Gastrocnemius medialis (tissue), 4 donors: ENCODE results near the gene PID1. TPM values are rescaled to one million over a fixed set of nuclear protein-coding genes. Genes with fewer than 3 reads are reported as not detected.

Source experiments
- ATAC-seq, 2 donors: fragments of 150-250 bp; one replicate each; pipeline ENCODE4 v1.9.1; 2016
- DNase-seq, 2 donors: peaks; one replicate each; pipeline ENCODE4 v3.0.0-alpha.2; 2019
- H3K27ac ChIP-seq, 4 donors: fragments of 200-600 bp; sonication (generic); 1 replicate in 1 of 4; 2 replicates in 3 of 4; pipeline ENCODE4 v1.5.1; 2016 to 2018; ENCODE audit warnings: mild to moderate bottlenecking in 2 of 4, moderate library complexity in 1 of 4
- H3K27me3 ChIP-seq, 3 donors: fragments of 200-600 bp; sonication (generic) in 2 of 3; 1 replicate in 1 of 3; 2 replicates in 2 of 3; pipeline versions ENCODE4 v1.5.1 to v1.6.0; 2016 to 2019; ENCODE audit warnings: mild to moderate bottlenecking in 1 of 3, moderate library complexity in 1 of 3
- H3K36me3 ChIP-seq, 2 donors: fragments of 200-600 bp; sonication (generic) in 1 of 2; one replicate each; pipeline ENCODE4 v1.5.1; 2017 to 2018
- H3K4me1 ChIP-seq, 2 donors: fragments of 200-600 bp; sonication (generic) in 1 of 2; one replicate each; pipeline ENCODE4 v1.5.1; 2016 to 2017; ENCODE audit warnings: mild to moderate bottlenecking in 2 of 2
- H3K4me3 ChIP-seq, 4 donors: fragments of 200-600 bp; sonication (generic) in 3 of 4; 1 replicate in 1 of 4; 2 replicates in 3 of 4; pipeline ENCODE4 v1.5.1; 2016 to 2019; ENCODE audit warnings: mild to moderate bottlenecking in 2 of 4
- H3K9me3 ChIP-seq, 3 donors: fragments of 200-600 bp; sonication (generic) in 2 of 3; 1 replicate in 1 of 3; 2 replicates in 2 of 3; pipeline ENCODE4 v1.5.1; 2016 to 2019
- POLR2A ChIP-seq, 2 donors: fragments of 450-650 bp; IDR thresholded peaks; one replicate each; pipeline ENCODE4 v1.6.1; 2017; ENCODE audit warnings: antibody characterized with exemption in 2 of 2, mild to moderate bottlenecking in 2 of 2, moderate library complexity in 2 of 2
- in situ Hi-C, 4 donors: fragments of 200-750 bp; cut with MboI; loops; one replicate each; pipeline versions ENCODE4 v1.15.0 to v1.8.0; 2017; ENCODE audit warnings: low sequenced_read_pairs in 4 of 4
- intact Hi-C: fragments of 100-400 bp; cut with DNase I; formaldehyde crosslinking; loops from one replicate; pipeline ENCODE4 v1.15.1; 2023; ENCODE audit warnings: low total_unique reads
- total RNA-seq, 4 donors: library from RNA; depleted of rRNA; stranded (reverse); fragments of >200 nt; gene quantifications; one replicate each; pipeline versions ENCODE4 v1.1.0 to v1.2.3, GENCODE V29; 2016
- TF ChIP-seq, protein P1 (sequence below), 5 experiments: fragments of 450-650 bp in 3 of 5; fragments of 200-600 bp in 2 of 5; sonication (generic) in 2 of 5; IDR thresholded peaks in 4 of 5; conservative IDR thresholded peaks in 1 of 5; 1 replicate in 4 of 5; 2 replicates in 1 of 5; pipeline ENCODE4 v1.5.1; 2016 to 2019; ENCODE audit warnings: antibody characterized with exemption in 5 of 5, mild to moderate bottlenecking in 3 of 5, moderate library complexity in 3 of 5

Gene PID1
- total RNA-seq, 4 donors from 2014 or later = 11.3 to 24.3 (median 19.5) TPM

DNA sequence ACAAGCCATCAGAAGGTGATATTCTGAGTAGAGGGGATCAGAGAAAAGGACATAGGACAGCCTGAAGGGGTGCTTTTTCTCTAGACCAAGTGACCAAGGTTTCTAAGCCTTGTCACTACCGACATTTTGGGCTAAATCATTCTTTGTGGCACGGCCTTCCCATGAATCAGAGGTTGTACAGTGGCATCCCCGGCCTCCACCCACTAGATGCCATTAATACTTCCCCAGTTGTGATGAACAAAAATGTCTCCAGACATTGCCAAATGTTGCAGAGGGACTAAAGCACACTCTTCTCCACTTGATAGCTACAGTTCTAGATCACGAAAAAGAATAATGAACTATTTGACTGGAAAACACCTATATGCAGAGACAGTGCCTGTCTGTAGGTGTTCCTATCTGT lies 143.6 kb downstream of the PID1 start:
- H3K4me1 ChIP-seq = peaks cover 0 to 5% of the 10 kb centered on the region in 2 donors
- ATAC-seq = no peak
- TF ChIP-seq POLR2A (IDR thresholded peaks at IDR 0.05) = no peak
- TF ChIP-seq, protein P1, sequence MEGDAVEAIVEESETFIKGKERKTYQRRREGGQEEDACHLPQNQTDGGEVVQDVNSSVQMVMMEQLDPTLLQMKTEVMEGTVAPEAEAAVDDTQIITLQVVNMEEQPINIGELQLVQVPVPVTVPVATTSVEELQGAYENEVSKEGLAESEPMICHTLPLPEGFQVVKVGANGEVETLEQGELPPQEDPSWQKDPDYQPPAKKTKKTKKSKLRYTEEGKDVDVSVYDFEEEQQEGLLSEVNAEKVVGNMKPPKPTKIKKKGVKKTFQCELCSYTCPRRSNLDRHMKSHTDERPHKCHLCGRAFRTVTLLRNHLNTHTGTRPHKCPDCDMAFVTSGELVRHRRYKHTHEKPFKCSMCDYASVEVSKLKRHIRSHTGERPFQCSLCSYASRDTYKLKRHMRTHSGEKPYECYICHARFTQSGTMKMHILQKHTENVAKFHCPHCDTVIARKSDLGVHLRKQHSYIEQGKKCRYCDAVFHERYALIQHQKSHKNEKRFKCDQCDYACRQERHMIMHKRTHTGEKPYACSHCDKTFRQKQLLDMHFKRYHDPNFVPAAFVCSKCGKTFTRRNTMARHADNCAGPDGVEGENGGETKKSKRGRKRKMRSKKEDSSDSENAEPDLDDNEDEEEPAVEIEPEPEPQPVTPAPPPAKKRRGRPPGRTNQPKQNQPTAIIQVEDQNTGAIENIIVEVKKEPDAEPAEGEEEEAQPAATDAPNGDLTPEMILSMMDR (IDR thresholded peaks at IDR 0.05 in 4 of 5, conservative IDR thresholded peaks at IDR 0.05 in 1 of 5) = no peak
- no peaks in the 10 kb centered on the region for H3K9me3 ChIP-seq
- no peak for DNase-seq
- no peak overlapping the region for H3K4me3 ChIP-seq
- intact Hi-C loops = no loop called here
- in situ Hi-C loops = loop anchor here in 1 of 4 donors (25.0 kb wide), 1 partner anchor 460 kb away; no protein-coding TSS in a partner anchor
- H3K27ac ChIP-seq = no peak overlapping the region
- H3K27me3 ChIP-seq = no peaks in the 10 kb centered on the region
- no peaks in the 10 kb centered on the region for H3K36me3 ChIP-seq

DNA sequence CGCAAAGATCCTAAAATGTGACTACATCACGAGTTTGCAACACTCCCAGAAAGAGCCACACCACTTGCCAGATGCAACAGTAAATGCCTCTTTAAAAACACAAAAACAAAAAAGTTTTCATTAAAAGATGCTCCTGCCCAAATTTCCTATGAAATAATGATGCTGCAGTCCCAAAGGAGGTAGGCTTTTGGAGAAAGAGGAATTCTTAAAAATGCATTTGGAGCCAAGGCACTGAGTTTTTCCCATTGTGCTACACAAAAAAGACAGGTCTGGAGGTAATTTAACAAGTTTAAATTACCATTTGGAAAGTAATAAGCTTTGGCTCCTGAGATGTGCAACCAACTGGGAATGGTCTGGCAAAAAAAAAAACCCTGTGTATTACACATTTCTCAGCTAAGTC lies 145.0 kb downstream of the PID1 start:
- H3K4me3 ChIP-seq = no peak overlapping the region
- in situ Hi-C loops (loop anchor here in 1 of 4 donors (25.0 kb wide), 1 partner anchor 461 kb away; no protein-coding TSS in a partner anchor), intact Hi-C loops (no loop called here)
- TF ChIP-seq, protein P1 (IDR thresholded peaks at IDR 0.05 in 4 of 5, conservative IDR thresholded peaks at IDR 0.05 in 1 of 5) = no peak
- no peak for TF ChIP-seq POLR2A (IDR thresholded peaks at IDR 0.05)
- no peaks in the 10 kb centered on the region for H3K9me3 ChIP-seq
- no peak for DNase-seq
- H3K27ac ChIP-seq = no peak overlapping the region
- no peaks in the 10 kb centered on the region for H3K27me3 ChIP-seq
- no peaks in the 10 kb centered on the region for H3K4me1 ChIP-seq
- no peak for ATAC-seq
- H3K36me3 ChIP-seq = no peaks in the 10 kb centered on the region

DNA sequence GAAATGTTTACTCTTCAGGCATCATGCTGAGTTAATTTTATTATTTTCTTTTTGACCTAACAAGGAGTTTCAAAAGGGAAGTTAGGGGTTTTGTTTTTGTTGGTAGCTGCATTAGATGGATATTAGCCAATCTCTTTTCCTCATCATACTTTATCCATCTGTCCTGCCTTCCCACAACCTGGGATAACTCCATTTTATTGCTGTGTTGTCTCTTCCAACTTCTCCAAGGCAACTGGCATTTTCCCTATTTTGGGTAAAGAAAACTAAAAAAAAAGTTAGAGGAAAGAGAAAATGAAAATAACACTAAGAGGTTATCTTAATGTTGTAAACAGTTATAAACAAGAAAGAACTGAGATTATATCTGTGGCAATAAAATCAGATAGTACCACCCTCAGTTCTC lies 147.0 kb downstream of the PID1 start:
- intact Hi-C loops = no loop called here
- H3K4me3 ChIP-seq = no peak overlapping the region
- no peaks in the 10 kb centered on the region for H3K27me3 ChIP-seq
- no peaks in the 10 kb centered on the region for H3K36me3 ChIP-seq
- H3K9me3 ChIP-seq = no peaks in the 10 kb centered on the region
- H3K4me1 ChIP-seq = no peaks in the 10 kb centered on the region
- DNase-seq (no peak), ATAC-seq (no peak)
- in situ Hi-C loops = no loop called here
- TF ChIP-seq POLR2A (IDR thresholded peaks at IDR 0.05) = no peak
- TF ChIP-seq, protein P1 (IDR thresholded peaks at IDR 0.05 in 4 of 5, conservative IDR thresholded peaks at IDR 0.05 in 1 of 5) = no peak
- H3K27ac ChIP-seq = no peak overlapping the region

DNA sequence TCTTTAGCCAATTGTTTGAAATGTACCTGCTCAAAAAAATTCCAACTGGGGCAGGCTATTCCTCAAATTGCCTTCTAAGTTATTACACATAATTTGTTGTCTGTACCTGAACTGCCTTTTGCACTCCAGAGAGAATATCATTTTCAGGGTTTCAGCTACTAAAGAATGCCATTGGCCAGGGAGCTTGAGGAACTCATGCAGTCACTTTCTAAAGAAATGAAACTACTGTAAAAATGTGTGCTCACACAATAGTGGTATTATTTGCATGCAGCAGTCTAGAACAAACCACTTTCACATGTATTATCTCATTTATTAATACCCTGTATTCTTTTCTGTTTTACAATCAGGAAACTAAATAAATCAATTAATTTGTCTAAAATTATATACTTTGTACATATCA lies 152.2 kb downstream of the PID1 start:
- TF ChIP-seq POLR2A (IDR thresholded peaks at IDR 0.05) = no peak
- TF ChIP-seq, protein P1 (IDR thresholded peaks at IDR 0.05 in 4 of 5, conservative IDR thresholded peaks at IDR 0.05 in 1 of 5) = no peak
- Histone ChIP-seq H3K36me3 (no peaks in the 10 kb centered on the region), H3K27me3 (no peaks in the 10 kb centered on the region), H3K27ac (no peak overlapping the region), H3K4me1 (no peaks in the 10 kb centered on the region), H3K9me3 (no peaks in the 10 kb centered on the region), H3K4me3 (no peak overlapping the region)
- in situ Hi-C loops = no loop called here
- ATAC-seq (no peak), DNase-seq (no peak)
- intact Hi-C loops = no loop called here

DNA sequence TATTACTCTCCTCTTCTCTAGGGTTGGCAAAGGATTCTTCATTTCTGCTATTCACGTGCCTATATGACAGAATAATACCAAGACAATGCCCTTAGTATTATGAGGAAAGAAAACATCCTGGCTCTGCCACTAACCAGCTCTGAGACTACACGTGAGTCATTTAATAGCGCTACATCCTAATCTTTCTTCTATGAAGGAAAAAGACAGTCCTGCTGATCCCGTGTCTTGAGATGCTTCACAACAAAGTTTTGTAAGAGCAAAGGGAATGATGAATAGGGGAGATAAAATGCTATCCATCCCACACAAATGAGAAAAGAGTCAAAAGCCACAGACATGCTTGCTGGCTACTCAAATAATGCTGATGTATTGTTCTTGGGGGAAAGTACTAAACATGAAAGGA lies 152.8 kb downstream of the PID1 start:
- no peaks in the 10 kb centered on the region for H3K36me3 ChIP-seq
- DNase-seq = no peak
- H3K4me3 ChIP-seq = no peak overlapping the region
- no peaks in the 10 kb centered on the region for H3K9me3 ChIP-seq
- intact Hi-C loops = no loop called here
- no peaks in the 10 kb centered on the region for H3K4me1 ChIP-seq
- no peak for ATAC-seq
- H3K27ac ChIP-seq = no peak overlapping the region
- H3K27me3 ChIP-seq = no peaks in the 10 kb centered on the region
- TF ChIP-seq, protein P1 (IDR thresholded peaks at IDR 0.05 in 4 of 5, conservative IDR thresholded peaks at IDR 0.05 in 1 of 5) = no peak
- no peak for TF ChIP-seq POLR2A (IDR thresholded peaks at IDR 0.05)
- in situ Hi-C loops = no loop called here
